ENCODE data around the gene SIDT2.

Gene SIDT2

DNA sequence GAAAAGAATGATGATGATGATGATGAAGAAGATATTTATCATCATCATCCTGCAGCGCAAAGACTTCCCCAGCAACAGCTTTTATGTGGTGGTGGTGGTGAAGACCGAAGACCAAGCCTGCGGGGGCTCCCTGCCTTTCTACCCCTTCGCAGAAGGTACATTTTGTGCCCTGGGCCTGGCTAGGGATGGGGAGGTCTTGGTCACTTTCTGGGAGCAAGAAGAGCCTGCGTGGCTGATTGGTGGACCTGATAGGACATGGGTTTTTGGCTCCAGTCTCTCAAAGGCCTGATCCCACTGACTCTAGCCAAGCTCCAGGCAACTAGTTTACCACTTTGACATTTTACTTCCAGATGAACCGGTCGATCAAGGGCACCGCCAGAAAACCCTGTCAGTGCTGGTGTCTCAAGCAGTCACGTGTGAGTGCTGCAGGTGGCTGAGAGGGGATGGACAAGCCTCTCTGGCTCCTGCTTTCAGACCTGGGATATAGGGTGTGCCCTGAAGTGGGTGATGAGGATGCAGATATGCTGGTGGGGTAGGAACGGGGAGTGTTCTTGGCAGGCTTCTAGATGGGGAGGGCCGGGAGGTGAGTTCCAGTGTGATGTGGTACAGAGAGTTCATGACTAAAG lies 5.3 kb downstream of the SIDT2 start:
- H3K4me3 ChIP-seq (ENCODE audit: low read depth, low read length): no peak overlapping the region
- DNase-seq (ENCODE audit: low read depth): no peak
- TF ChIP-seq, protein P1, sequence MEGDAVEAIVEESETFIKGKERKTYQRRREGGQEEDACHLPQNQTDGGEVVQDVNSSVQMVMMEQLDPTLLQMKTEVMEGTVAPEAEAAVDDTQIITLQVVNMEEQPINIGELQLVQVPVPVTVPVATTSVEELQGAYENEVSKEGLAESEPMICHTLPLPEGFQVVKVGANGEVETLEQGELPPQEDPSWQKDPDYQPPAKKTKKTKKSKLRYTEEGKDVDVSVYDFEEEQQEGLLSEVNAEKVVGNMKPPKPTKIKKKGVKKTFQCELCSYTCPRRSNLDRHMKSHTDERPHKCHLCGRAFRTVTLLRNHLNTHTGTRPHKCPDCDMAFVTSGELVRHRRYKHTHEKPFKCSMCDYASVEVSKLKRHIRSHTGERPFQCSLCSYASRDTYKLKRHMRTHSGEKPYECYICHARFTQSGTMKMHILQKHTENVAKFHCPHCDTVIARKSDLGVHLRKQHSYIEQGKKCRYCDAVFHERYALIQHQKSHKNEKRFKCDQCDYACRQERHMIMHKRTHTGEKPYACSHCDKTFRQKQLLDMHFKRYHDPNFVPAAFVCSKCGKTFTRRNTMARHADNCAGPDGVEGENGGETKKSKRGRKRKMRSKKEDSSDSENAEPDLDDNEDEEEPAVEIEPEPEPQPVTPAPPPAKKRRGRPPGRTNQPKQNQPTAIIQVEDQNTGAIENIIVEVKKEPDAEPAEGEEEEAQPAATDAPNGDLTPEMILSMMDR (IDR thresholded peaks at IDR 0.05; ENCODE audit: low read depth, low read length, missing control alignments): no peak
- in situ Hi-C loops (cut with HindIII; ENCODE audit: low sequenced_read_pairs): no loop called here

DNA sequence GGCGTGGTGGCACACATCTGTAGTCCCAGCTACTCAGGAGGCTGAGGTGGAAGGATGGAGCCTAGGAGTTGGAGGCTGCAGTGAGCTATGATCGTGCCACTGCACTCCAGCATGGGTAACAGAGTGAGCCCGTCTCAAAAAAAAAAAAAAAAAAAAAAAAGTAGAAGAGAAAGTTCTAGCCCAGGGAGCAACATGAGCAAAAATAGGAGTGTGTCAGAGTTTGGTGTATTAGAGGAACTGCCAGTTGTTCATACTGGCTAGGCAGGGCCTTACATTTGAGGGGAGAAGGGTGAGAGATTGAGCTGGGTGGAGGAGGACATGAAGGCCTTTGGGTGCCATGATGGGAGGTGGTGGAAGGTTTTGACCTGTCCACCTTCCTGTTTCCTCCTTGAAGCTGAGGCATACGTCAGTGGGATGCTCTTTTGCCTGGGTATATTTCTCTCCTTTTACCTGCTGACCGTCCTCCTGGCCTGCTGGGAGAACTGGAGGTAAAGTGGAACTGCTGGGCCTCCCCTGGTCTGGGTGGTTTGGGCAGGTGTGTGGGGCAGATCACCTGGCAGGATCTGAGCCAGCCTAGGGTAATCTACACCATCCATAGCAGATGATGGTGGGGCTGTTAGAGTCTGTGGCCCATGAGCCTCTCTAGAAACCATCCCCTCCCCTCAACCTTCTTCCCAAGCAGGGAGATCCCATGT lies 7.3 kb downstream of the SIDT2 start:
- H3K4me3 ChIP-seq (ENCODE audit: low read depth, low read length): no peak overlapping the region
- DNase-seq (ENCODE audit: low read depth): no peak
- TF ChIP-seq, protein P1 (IDR thresholded peaks at IDR 0.05; ENCODE audit: low read depth, low read length, missing control alignments): no peak
- in situ Hi-C loops (cut with HindIII; ENCODE audit: low sequenced_read_pairs): no loop called here

DNA sequence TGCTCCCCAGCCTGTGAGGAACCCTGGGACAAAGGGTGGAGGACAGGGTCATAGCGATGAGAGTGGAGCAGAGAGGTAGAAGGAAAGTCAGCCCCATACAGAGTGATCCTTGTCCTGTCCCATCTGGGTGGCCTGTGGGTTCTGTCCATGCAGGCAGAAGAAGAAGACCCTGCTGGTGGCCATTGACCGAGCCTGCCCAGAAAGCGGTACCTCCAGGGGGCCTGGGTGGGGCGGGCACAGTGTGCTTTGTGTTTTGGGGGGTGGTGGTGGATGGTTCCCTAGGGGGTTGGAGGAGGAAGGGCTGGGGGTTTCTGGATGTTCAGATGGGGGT lies 7.9 kb downstream of the SIDT2 start:
- TF ChIP-seq, protein P1 (IDR thresholded peaks at IDR 0.05; ENCODE audit: low read depth, low read length, missing control alignments): no peak
- in situ Hi-C loops (cut with HindIII; ENCODE audit: low sequenced_read_pairs): no loop called here
- H3K4me3 ChIP-seq (ENCODE audit: low read depth, low read length): no peak overlapping the region

DNA sequence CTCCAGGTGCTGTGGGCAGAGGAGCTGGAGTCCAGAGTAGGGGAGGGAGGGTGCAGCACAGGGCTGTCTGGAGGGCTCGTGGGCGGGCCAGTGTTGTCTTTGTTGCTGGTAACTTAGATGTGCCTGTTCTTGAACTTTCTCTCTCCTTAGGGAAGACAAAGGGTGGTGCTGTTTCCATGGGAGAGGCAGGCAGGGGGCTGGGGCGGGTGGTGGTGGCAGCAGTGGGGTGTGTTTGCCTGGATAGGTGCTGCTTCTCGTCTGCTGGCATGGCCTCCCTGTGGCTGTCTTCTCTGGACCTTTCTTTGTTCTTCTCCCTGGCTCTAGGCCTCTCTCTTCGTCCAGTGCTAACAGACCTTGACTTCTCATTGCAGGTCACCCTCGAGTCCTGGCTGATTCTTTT lies 8.5 kb downstream of the SIDT2 start:
- in situ Hi-C loops (cut with HindIII; ENCODE audit: low sequenced_read_pairs): no loop called here
- DNase-seq (ENCODE audit: low read depth): no peak
- TF ChIP-seq, protein P1 (IDR thresholded peaks at IDR 0.05; ENCODE audit: low read depth, low read length, missing control alignments): no peak
- no peak overlapping the region for H3K4me3 ChIP-seq (ENCODE audit: low read depth, low read length)

More for the DNA sequence above, 7.9 kb downstream of the SIDT2 start:
- DNase-seq (ENCODE audit: low read depth): no peak

DNA sequence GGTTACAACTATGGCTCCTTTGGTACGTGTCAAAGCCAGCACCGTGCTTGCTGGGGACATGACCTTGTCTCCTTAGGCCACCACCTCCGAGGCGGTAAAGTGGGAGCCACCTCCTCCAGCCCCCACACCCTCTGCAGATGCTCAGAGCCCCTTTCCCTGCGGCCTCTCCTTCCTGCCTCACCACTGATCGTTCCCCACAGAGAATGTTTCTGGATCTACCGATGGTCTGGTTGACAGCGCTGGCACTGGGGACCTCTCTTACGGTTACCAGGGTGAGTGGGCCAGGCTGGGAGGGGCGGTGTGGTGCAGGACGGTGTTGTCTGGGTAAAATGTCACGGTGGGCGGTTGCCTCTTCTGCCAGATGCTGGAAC lies 8.9 kb downstream of the SIDT2 start:
- H3K4me3 ChIP-seq (ENCODE audit: low read depth, low read length): no peak overlapping the region
- DNase-seq (ENCODE audit: low read depth): no peak
- TF ChIP-seq, protein P1 (IDR thresholded peaks at IDR 0.05; ENCODE audit: low read depth, low read length, missing control alignments): no peak
- in situ Hi-C loops (cut with HindIII; ENCODE audit: low sequenced_read_pairs): no loop called here

DNA sequence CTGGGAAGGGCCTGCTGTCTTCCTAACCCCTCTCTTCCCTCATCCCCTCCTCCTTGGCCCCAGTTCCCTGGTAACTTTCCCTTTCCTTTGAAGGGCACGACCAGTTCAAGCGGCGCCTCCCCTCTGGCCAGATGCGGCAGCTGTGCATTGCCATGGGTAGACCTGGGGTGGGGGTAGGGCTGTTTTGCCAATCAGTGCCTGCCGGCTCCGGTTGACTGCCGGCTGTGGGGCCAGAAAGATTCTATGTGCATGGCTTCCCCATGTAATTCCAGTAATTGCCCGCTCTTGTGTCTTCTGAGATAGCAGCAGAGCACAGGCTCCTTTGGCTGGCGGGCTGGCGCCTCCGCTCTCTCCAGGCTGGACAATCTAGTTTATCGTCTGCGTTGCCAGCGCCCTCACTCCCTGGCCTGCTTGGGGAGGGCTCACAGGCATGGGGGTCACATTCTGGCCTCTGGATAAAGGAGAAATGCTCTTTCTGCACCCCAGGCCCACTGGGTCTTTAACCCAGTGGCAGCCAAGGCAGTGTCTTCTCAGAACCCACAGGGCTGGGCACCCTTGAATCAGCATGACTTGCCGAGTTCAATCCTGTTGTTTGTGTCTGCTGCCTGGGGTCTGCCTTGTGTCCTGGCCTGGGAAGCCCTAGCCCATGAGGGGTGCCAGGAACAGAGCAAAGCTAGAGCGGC lies 9.4 kb downstream of the SIDT2 start:
- no peak for DNase-seq (ENCODE audit: low read depth)
- TF ChIP-seq, protein P1 (IDR thresholded peaks at IDR 0.05; ENCODE audit: low read depth, low read length, missing control alignments): no peak
- no peak overlapping the region for H3K4me3 ChIP-seq (ENCODE audit: low read depth, low read length)
- in situ Hi-C loops (cut with HindIII; ENCODE audit: low sequenced_read_pairs): no loop called here
